GM20000 (cell line): ENCODE measurements around the gene ZNF556.
A peak's percentile ranks its signal among the peaks of the same experiment; 100 is the strongest.
"Not testable (repeated sequence)": the region's sequence is repeated elsewhere in the genome, so short reads cannot be mapped to it uniquely, and the experiment has no call there.

Source experiments
- DNase-seq: peaks from one replicate; pipeline ENCODE4 v3.0.0; 2012; ENCODE audit warnings: low spot score
- CTCF ChIP-seq: IDR thresholded peaks from 2 replicates; pipeline ENCODE4 v1.5.1; 2012; ENCODE audit warnings: mild to moderate bottlenecking, control low read depth; ENCODE audit errors: extremely low read depth, missing control alignments

The ZNF556 gene

GRCh38 chr19:2877398-2878331 lies 10.5 kb downstream of the ZNF556 start:
- TF ChIP-seq CTCF, result no peak
- DNase-seq, result no peak

GRCh38 chr19:2883686-2884439 lies 16.7 kb downstream of the ZNF556 start:
- DNase-seq, result no peak
- TF ChIP-seq CTCF, result no peak

- no peak for DNase-seq
- TF ChIP-seq CTCF, result no peak
Measured at GRCh38 chr19:2885736-2886135, 18.6 kb downstream of the ZNF556 start.

GRCh38 chr19:2887391-2887914 lies 20.3 kb downstream of the ZNF556 start:
- TF ChIP-seq CTCF, result peak; percentile 58
- DNase-seq, result peak; percentile 75

GRCh38 chr19:2888731-2889224 lies 21.6 kb downstream of the ZNF556 start:
- TF ChIP-seq CTCF, result no peak
- no peak for DNase-seq

- DNase-seq, result not testable (repeated sequence)
Measured at GRCh38 chr19:2890531-2890930, 23.4 kb downstream of the ZNF556 start.

- no peak for TF ChIP-seq CTCF
- DNase-seq, result no peak
Measured at GRCh38 chr19:2896694-2897093, 29.6 kb downstream of the ZNF556 start.
